Fibroblast of villous mesenchyme (primary cell): ENCODE measurements around the gene LSM7. TPM values are rescaled to one million over a fixed set of nuclear protein-coding genes. Genes with fewer than 3 reads are reported as not detected.

Experiments used
- DNase-seq: peaks from one replicate; pipeline ENCODE4 v3.0.0-alpha.2; 2010; ENCODE audit warnings: low read depth
- H3K4me3 ChIP-seq: 2 replicates; pipeline ENCODE4 v1.5.1; 2011; ENCODE audit warnings: low read depth, mild to moderate bottlenecking, low read length
- CTCF ChIP-seq: IDR thresholded peaks from 2 replicates; pipeline ENCODE4 v1.5.1; 2012; ENCODE audit warnings: low read depth, mild to moderate bottlenecking, low read length; ENCODE audit not compliant: insufficient read depth
- total RNA-seq: library from RNA; depleted of rRNA; stranded (reverse); fragments of >200 nt; gene quantifications from 2 replicates; pipeline ENCODE4 v1.2.3, GENCODE V29; 2012

LSM7 gene
- total RNA-seq, 1 donor = 78.2 TPM

- no peak overlapping the region for H3K4me3 ChIP-seq
- DNase-seq = no peak
- TF ChIP-seq CTCF = no peak
Measured at GRCh38 chr19:2332341-2333026, 4.1 kb upstream of the LSM7 start.

GRCh38 chr19:2331601-2332246 lies 3.3 kb upstream of the LSM7 start:
- no peak for TF ChIP-seq CTCF
- no peak for DNase-seq

GRCh38 chr19:2330632-2331284 lies 2.4 kb upstream of the LSM7 start:
- no peak for TF ChIP-seq CTCF
- H3K4me3 ChIP-seq = no peak overlapping the region
- DNase-seq = no peak

More at GRCh38 chr19:2331601-2332246, 3.3 kb upstream of the LSM7 start:
- no peak overlapping the region for H3K4me3 ChIP-seq

GRCh38 chr19:2330255-2330631 lies 1.9 kb upstream of the LSM7 start:
- DNase-seq = no peak
- TF ChIP-seq CTCF = no peak
- no peak overlapping the region for H3K4me3 ChIP-seq

- no peak for TF ChIP-seq CTCF
- peak overlapping the region; percentile 93 for H3K4me3 ChIP-seq
- DNase-seq = no peak
Measured at GRCh38 chr19:2329501-2329916, 1.1 kb upstream of the LSM7 start.

GRCh38 chr19:2329149-2329478 lies 728 bp upstream of the LSM7 start:
- H3K4me3 ChIP-seq = peak overlapping the region; percentile 93
- DNase-seq = no peak
- TF ChIP-seq CTCF = no peak
